GM23338 (cell line): ENCODE results near the gene TCP11L1. TPM values are rescaled to one million over a fixed set of nuclear protein-coding genes. Genes with fewer than 3 reads are reported as not detected.

Experiments used
- ATAC-seq: fragments of 200-7000 bp; cut with Tn5 transposase; 3 replicates; pipeline ENCODE4 v1.9.1; 2020
- DNase-seq: peaks from one replicate; pipeline ENCODE4 v3.0.0-alpha.2; 2015; ENCODE audit warnings: low spot score
- H2AFZ ChIP-seq: fragments of 200-600 bp; sonication (generic); 2 replicates; pipeline ENCODE4 v1.8.0; 2016; ENCODE audit warnings: antibody characterized with exemption, mild to moderate bottlenecking, moderate library complexity
- H3F3A ChIP-seq: fragments of 200-600 bp; sonication (generic); replicated peaks from 2 replicates; pipeline ENCODE4 v1.8.0; 2017; ENCODE audit warnings: antibody characterized with exemption, mixed run types, low read depth
- H3K27ac ChIP-seq: fragments of 200-600 bp; sonication (generic); 2 replicates; pipeline ENCODE4 v1.6.1; 2016; ENCODE audit warnings: low read depth
- H3K27me3 ChIP-seq: fragments of 200-600 bp; sonication (generic); 2 replicates; pipeline ENCODE4 v1.8.0; 2016; ENCODE audit warnings: mild to moderate bottlenecking, mixed run types, moderate library complexity; ENCODE audit not compliant: insufficient read depth
- H3K36me3 ChIP-seq: fragments of 200-600 bp; sonication (generic); 2 replicates; pipeline ENCODE4 v1.8.0; 2016; ENCODE audit warnings: mild to moderate bottlenecking; ENCODE audit not compliant: insufficient read depth
- H3K4me1 ChIP-seq: fragments of 200-600 bp; sonication (generic); 2 replicates; pipeline ENCODE4 v1.8.0; 2016; ENCODE audit warnings: mild to moderate bottlenecking, moderate library complexity; ENCODE audit not compliant: insufficient read depth
- H3K4me2 ChIP-seq: fragments of 200-600 bp; sonication (generic); 2 replicates; pipeline ENCODE4 v1.7.1; 2017; ENCODE audit warnings: mixed run types
- H3K4me3 ChIP-seq: fragments of 200-600 bp; sonication (generic); 2 replicates; pipeline ENCODE4 v1.6.1; 2016; ENCODE audit warnings: mixed run types
- H3K79me2 ChIP-seq: fragments of 200-600 bp; sonication (generic); replicated peaks from 2 replicates; pipeline ENCODE4 v1.8.0; 2017; ENCODE audit warnings: mild to moderate bottlenecking; ENCODE audit not compliant: insufficient read depth
- H3K9me2 ChIP-seq: fragments of 200-600 bp; sonication (generic); 2 replicates; pipeline ENCODE4 v1.8.0; 2017; ENCODE audit not compliant: insufficient read depth
- H4K20me1 ChIP-seq: fragments of 200-600 bp; sonication (generic); replicated peaks from 2 replicates; pipeline ENCODE4 v1.8.0; 2017; ENCODE audit warnings: mild to moderate bottlenecking; ENCODE audit not compliant: insufficient read depth
- H3K27ac Mint-ChIP-seq: 2 replicates; pipeline ENCODE4 v1.8.0; 2020; ENCODE audit warnings: inconsistent platforms, mild to moderate bottlenecking, moderate library complexity, mixed read lengths
- H3K27me3 Mint-ChIP-seq: 3 replicates; pipeline ENCODE4 v1.8.0; 2022; ENCODE audit warnings: low read depth, mild to moderate bottlenecking, moderate library complexity, mixed read lengths, inconsistent platforms; ENCODE audit not compliant: insufficient read depth, poor library complexity
- H3K36me3 Mint-ChIP-seq: 3 replicates; pipeline ENCODE4 v1.8.0; 2021; ENCODE audit warnings: low read depth, mild to moderate bottlenecking, inconsistent platforms, moderate library complexity, mixed read lengths
- H3K4me1 Mint-ChIP-seq: 3 replicates; pipeline ENCODE4 v1.8.0; 2020; ENCODE audit warnings: mild to moderate bottlenecking, inconsistent platforms, mixed read lengths
- H3K4me3 Mint-ChIP-seq: 3 replicates; pipeline ENCODE4 v1.8.0; 2021; ENCODE audit warnings: moderate library complexity, mild to moderate bottlenecking, inconsistent platforms, mixed read lengths
- H3K9me3 Mint-ChIP-seq: 3 replicates; pipeline ENCODE4 v1.8.0; 2020; ENCODE audit warnings: moderate library complexity, mild to moderate bottlenecking, inconsistent platforms, mixed read lengths
- CREB1 ChIP-seq: fragments of 250-450 bp; sonication (Bioruptor Pico); IDR thresholded peaks from 2 replicates; pipeline ENCODE4 v1.5.0; 2020; ENCODE audit warnings: low read depth, mild to moderate bottlenecking, moderate library complexity
- CTCF ChIP-seq, 2 experiments: fragments of 200-600 bp in 1 of 2; sonication (generic) in 1 of 2; conservative IDR thresholded peaks; 2 replicates each; pipeline versions ENCODE4 v1.5.1 to v1.6.1; 2016 to 2017; ENCODE audit warnings: antibody characterized with exemption in 2 of 2, low read depth in 2 of 2, mild to moderate bottlenecking in 2 of 2, moderate library complexity in 1 of 2
- EZH2 ChIP-seq: fragments of 200-600 bp; sonication (generic); IDR thresholded peaks from one replicate; pipeline ENCODE4 v1.8.0; 2017; ENCODE audit warnings: antibody characterized with exemption, mild to moderate bottlenecking, low read depth; ENCODE audit not compliant: unreplicated experiment
- EZH2phosphoT487 ChIP-seq: fragments of 200-600 bp; sonication (generic); IDR thresholded peaks from one replicate; pipeline ENCODE4 v1.8.1; 2018; ENCODE audit warnings: antibody characterized with exemption; ENCODE audit not compliant: unreplicated experiment
- JUNB ChIP-seq: IDR thresholded peaks from one replicate; pipeline ENCODE4 v1.6.1; 2016; ENCODE audit warnings: antibody characterized with exemption; ENCODE audit not compliant: unreplicated experiment
- NANOG ChIP-seq: IDR thresholded peaks from 2 replicates; pipeline ENCODE4 v1.6.1; 2016; ENCODE audit warnings: antibody characterized with exemption, borderline replicate concordance
- REST ChIP-seq: IDR thresholded peaks from one replicate; pipeline ENCODE4 v1.6.1; 2018; ENCODE audit warnings: antibody characterized with exemption; ENCODE audit not compliant: unreplicated experiment
- ZNF331 ChIP-seq: fragments of 250-450 bp; sonication (Bioruptor Pico); IDR thresholded peaks from 2 replicates; pipeline ENCODE4 v1.5.0; 2020; ENCODE audit warnings: low read depth, mild to moderate bottlenecking, moderate library complexity
- ZNF462 ChIP-seq: fragments of 250-450 bp; sonication (Bioruptor Pico); IDR thresholded peaks from 2 replicates; pipeline ENCODE4 v1.5.0; 2020; ENCODE audit warnings: mild to moderate bottlenecking, moderate library complexity
- polyA plus RNA-seq: library from polyadenylated mRNA; unstranded; fragments of >200 nt; fragmentation: Nextera tagmentation; extraction: Ambion mirVana; gene quantifications from 2 replicates; pipeline ENCODE4 v1.2.1, GENCODE V29; 2016
- total RNA-seq: library from RNA; depleted of rRNA; stranded (reverse); fragments of >200 nt; shearing (Covaris generic); gene quantifications from 2 replicates; pipeline ENCODE4 v1.2.3, GENCODE V29; 2014

Gene TCP11L1
- total and polyA plus RNA-seq, 2 experiments from 2014 or later: 5.0 to 39.0 TPM

GRCh38 chr11:33021501-33021900, 17.9 kb upstream of the TCP11L1 start:
- H3K4me1 ChIP-seq: peaks cover 24% of the 10 kb centered on the region
- TF ChIP-seq EZH2 (no peak), ZNF462 (no peak), EZH2phosphoT487 (no peak), REST (no peak), JUNB (no peak), NANOG (no peak), ZNF331 (CRISPR knock-in tag) (no peak), CREB1 (CRISPR knock-in tag) (no peak), CTCF (conservative IDR thresholded peaks at IDR 0.05; ENCODE audit: low read depth in 2 of 2) (no peak)
- no peaks in the 10 kb centered on the region for H3K9me3 Mint-ChIP-seq
- no peak overlapping the region for H3K4me3 Mint-ChIP-seq
- H3K27ac Mint-ChIP-seq: no peak overlapping the region
- H3K36me3 Mint-ChIP-seq: no peaks in the 10 kb centered on the region
- H3K9me2 ChIP-seq: no peaks in the 10 kb centered on the region
- DNase-seq: no peak
- peaks cover 24% of the 10 kb centered on the region for H3K4me1 Mint-ChIP-seq
- no peaks in the 10 kb centered on the region for H3K27me3 Mint-ChIP-seq
- ATAC-seq: no peak
- H4K20me1 ChIP-seq: no peaks in the 10 kb centered on the region
- H3K27ac ChIP-seq: no peak overlapping the region
- no peaks in the 10 kb centered on the region for H3F3A ChIP-seq
- H3K4me2 ChIP-seq: no peak overlapping the region
- no peak overlapping the region for H2AFZ ChIP-seq
- H3K27me3 ChIP-seq: peaks cover 8% of the 10 kb centered on the region
- no peaks in the 10 kb centered on the region for H3K36me3 ChIP-seq
- H3K79me2 ChIP-seq: no peaks in the 10 kb centered on the region
- H3K4me3 ChIP-seq: no peak overlapping the region
